OCI-LY7 (cell line): Measurements from ENCODE around the gene CNOT6L. TPM values are rescaled to one million over a fixed set of nuclear protein-coding genes. Genes with fewer than 3 reads are reported as not detected.
A peak's percentile ranks its signal among the peaks of the same experiment; 100 is the strongest.

Experiments
- BruUV-seq: library from RNA; stranded (reverse); fragments of 400-500 nt; replicated peaks from 2 replicates; lab custom pipeline; 2021; lab: Mats Ljungman, UMichigan
- CTCF ChIA-PET: fragments of 300-600 bp; sonication (Branson Sonifier 250); formaldehyde crosslinking; loops from one replicate; lab custom pipeline; 2022; ENCODE audit warnings: antibody characterized with exemption; ENCODE audit not compliant: unreplicated experiment; lab: Charles Lee
- POLR2A ChIA-PET: fragments of 300-600 bp; sonication (Branson Sonifier 250); formaldehyde crosslinking; loops from one replicate; lab custom pipeline; 2022; ENCODE audit warnings: antibody characterized with exemption; lab: Charles Lee
- DNase-seq: peaks from one replicate; pipeline ENCODE4 v3.0.0-alpha.2; 2015; ENCODE audit warnings: low spot score
- H2AFZ ChIP-seq: fragments of 200-600 bp; sonication (generic), shearing (Covaris generic); 2 replicates; pipeline ENCODE4 v1.6.1; 2014; ENCODE audit warnings: mild to moderate bottlenecking, antibody characterized with exemption, low read length, moderate library complexity
- H3K27ac ChIP-seq: fragments of 200-600 bp; sonication (generic); 2 replicates; pipeline ENCODE4 v1.5.1; 2014; ENCODE audit warnings: mixed run types, low read depth, mild to moderate bottlenecking, moderate library complexity, low read length, inconsistent platforms; ENCODE audit not compliant: poor library complexity, severe bottlenecking
- H3K36me3 ChIP-seq: fragments of 200-600 bp; sonication (generic); 2 replicates; pipeline ENCODE4 v1.6.1; 2014; ENCODE audit warnings: mild to moderate bottlenecking, antibody characterized with exemption, low read length, moderate library complexity, mixed read lengths; ENCODE audit not compliant: insufficient read depth
- H3K4me1 ChIP-seq: fragments of 200-600 bp; sonication (generic); 2 replicates; pipeline ENCODE4 v1.5.1; 2014; ENCODE audit warnings: mild to moderate bottlenecking, low read length; ENCODE audit not compliant: insufficient read depth, poor library complexity, severe bottlenecking
- H3K4me2 ChIP-seq: fragments of 200-600 bp; sonication (generic); 2 replicates; pipeline ENCODE4 v1.6.1; 2014; ENCODE audit warnings: mild to moderate bottlenecking, low read length
- H3K4me3 ChIP-seq: fragments of 200-600 bp; sonication (generic); 2 replicates; pipeline ENCODE4 v1.5.1; 2014; ENCODE audit warnings: mild to moderate bottlenecking, low read depth, low read length; ENCODE audit not compliant: poor library complexity, severe bottlenecking
- H3K79me2 ChIP-seq: fragments of 200-600 bp; sonication (generic); 2 replicates; pipeline ENCODE4 v1.6.1; 2016; ENCODE audit warnings: low read depth, mild to moderate bottlenecking, low read length, moderate library complexity, mixed read lengths; ENCODE audit not compliant: insufficient read depth
- H3K9me2 ChIP-seq: fragments of 200-600 bp; sonication (generic); 2 replicates; pipeline ENCODE4 v1.6.1; 2016; ENCODE audit warnings: mild to moderate bottlenecking, low read length, mixed read lengths; ENCODE audit not compliant: insufficient read depth
- H3K9me3 ChIP-seq: fragments of 200-600 bp; sonication (generic); 2 replicates; pipeline ENCODE4 v1.6.1; 2014; ENCODE audit warnings: mild to moderate bottlenecking, mixed run types, low read length, mixed read lengths
- H4K20me1 ChIP-seq: fragments of 200-600 bp; sonication (generic); 2 replicates; pipeline ENCODE4 v1.6.1; 2014; ENCODE audit warnings: mild to moderate bottlenecking, antibody characterized with exemption, low read length, moderate library complexity, mixed read lengths; ENCODE audit not compliant: insufficient read depth
- EZH2phosphoT487 ChIP-seq: fragments of 200-600 bp; sonication (generic); IDR thresholded peaks from 2 replicates; pipeline ENCODE4 v1.6.1; 2018; ENCODE audit warnings: low read depth, borderline replicate concordance, mild to moderate bottlenecking, mixed run types, antibody characterized with exemption, low read length, moderate library complexity, mixed read lengths
- intact Hi-C: fragments of 100-400 bp; cut with micrococcal nuclease; formaldehyde crosslinking; loops from one replicate; pipeline ENCODE4 v1.10.0; 2022; ENCODE audit not compliant: unreplicated experiment
- total RNA-seq, 2 experiments: library from RNA; depleted of rRNA in 1 of 2; stranded (reverse); fragments of >200 nt in 1 of 2; shearing (Covaris generic) in 1 of 2; gene quantifications; 2 replicates each; pipeline ENCODE4 v1.2.3, GENCODE V29; 2014 to 2022
- TF ChIP-seq, protein P1 (sequence below): fragments of 200-600 bp; sonication (generic); conservative IDR thresholded peaks from 2 replicates; pipeline ENCODE4 v1.5.1; 2014; ENCODE audit warnings: mild to moderate bottlenecking, antibody characterized with exemption, low read length, moderate library complexity, mixed read lengths

The CNOT6L gene
- total RNA-seq, 2 experiments from 2014 or later = 21.4 to 112 TPM

DNA sequence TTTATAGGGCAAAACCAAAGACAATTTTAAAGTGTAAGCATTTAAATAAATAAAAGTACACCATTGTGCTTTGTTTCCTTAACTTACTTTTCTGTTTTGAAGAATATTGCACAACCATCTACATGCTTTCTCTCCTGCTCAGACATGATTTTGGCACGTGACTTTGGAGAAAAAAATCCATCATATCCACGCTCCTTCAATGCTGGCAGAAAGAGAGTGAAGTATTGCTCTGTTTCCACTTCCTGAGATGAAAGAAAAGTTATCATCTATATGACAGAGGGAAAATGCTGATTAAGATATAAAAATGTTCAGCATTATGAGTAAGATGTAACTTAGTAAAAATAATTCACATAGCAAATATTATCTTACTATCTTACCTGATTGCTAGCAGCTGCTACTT lies 77.1 kb downstream of the CNOT6L start:
- Histone ChIP-seq H4K20me1 (no peaks in the 10 kb centered on the region), H2AFZ (no peak overlapping the region), H3K36me3 (peaks cover 82% of the 10 kb centered on the region), H3K79me2 (no peaks in the 10 kb centered on the region; the same call in 1 of the 2 replicates), H3K4me2 (no peak overlapping the region), H3K9me3 (no peaks in the 10 kb centered on the region), H3K9me2 (no peaks in the 10 kb centered on the region), H3K4me3 (no peak overlapping the region), H3K27ac (no peak overlapping the region), H3K4me1 (no peaks in the 10 kb centered on the region)
- intact Hi-C loops = no loop called here
- no TSS peak for BruUV-seq
- ChIA-PET CTCF (no interaction called here), POLR2A (interaction anchor here (1.0 to 2.3 kb wide), 3 partner anchors 10 to 45 kb away, joined by 3 to 7 read pairs (median 4); no protein-coding TSS in a partner anchor)
- TF ChIP-seq, protein P1, sequence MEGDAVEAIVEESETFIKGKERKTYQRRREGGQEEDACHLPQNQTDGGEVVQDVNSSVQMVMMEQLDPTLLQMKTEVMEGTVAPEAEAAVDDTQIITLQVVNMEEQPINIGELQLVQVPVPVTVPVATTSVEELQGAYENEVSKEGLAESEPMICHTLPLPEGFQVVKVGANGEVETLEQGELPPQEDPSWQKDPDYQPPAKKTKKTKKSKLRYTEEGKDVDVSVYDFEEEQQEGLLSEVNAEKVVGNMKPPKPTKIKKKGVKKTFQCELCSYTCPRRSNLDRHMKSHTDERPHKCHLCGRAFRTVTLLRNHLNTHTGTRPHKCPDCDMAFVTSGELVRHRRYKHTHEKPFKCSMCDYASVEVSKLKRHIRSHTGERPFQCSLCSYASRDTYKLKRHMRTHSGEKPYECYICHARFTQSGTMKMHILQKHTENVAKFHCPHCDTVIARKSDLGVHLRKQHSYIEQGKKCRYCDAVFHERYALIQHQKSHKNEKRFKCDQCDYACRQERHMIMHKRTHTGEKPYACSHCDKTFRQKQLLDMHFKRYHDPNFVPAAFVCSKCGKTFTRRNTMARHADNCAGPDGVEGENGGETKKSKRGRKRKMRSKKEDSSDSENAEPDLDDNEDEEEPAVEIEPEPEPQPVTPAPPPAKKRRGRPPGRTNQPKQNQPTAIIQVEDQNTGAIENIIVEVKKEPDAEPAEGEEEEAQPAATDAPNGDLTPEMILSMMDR = no peak
- no peak for TF ChIP-seq EZH2phosphoT487
- DNase-seq = no peak

GRCh38 chr4:77740480-77740879 lies 78.7 kb downstream of the CNOT6L start:
- H2AFZ ChIP-seq = no peak overlapping the region
- no peak overlapping the region for H3K4me3 ChIP-seq
- no peaks in the 10 kb centered on the region for H3K79me2 ChIP-seq
- CTCF ChIA-PET = no interaction called here
- no peaks in the 10 kb centered on the region for H4K20me1 ChIP-seq
- intact Hi-C loops = no loop called here
- no peak overlapping the region for H3K27ac ChIP-seq
- no TSS peak for BruUV-seq
- H3K36me3 ChIP-seq = peaks cover 69% of the 10 kb centered on the region
- TF ChIP-seq, protein P1 = no peak
- TF ChIP-seq EZH2phosphoT487 = no peak
- H3K4me2 ChIP-seq = no peak overlapping the region
- DNase-seq = no peak
- H3K9me3 ChIP-seq = no peaks in the 10 kb centered on the region
- H3K4me1 ChIP-seq = no peaks in the 10 kb centered on the region
- H3K9me2 ChIP-seq = no peaks in the 10 kb centered on the region
- POLR2A ChIA-PET = interaction anchor here (0.9 to 2.3 kb wide), 2 partner anchors 12 to 115 kb away, joined by 3 to 7 read pairs; no protein-coding TSS in a partner anchor

DNA sequence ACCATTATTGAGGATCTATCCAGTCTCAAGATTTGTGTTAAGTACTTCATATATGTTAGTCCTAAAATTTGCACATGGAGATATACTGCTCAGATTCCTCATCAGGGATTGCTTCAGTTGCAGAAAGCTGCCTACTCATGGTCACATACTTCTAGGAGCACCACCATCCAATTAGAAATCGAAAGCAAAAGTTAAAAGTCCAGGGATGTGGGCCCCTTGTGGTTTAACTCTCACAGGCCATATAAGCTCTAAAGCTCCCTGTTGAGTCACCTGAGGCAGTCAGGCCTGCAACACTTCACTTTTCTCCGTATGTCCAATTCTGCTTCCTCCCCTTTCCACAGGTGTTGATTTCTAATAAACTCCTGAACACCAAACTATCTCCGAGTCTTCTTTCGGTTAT lies 84.2 kb downstream of the CNOT6L start:
- Histone ChIP-seq H3K36me3 (peaks cover 66% of the 10 kb centered on the region), H3K27ac (no peak overlapping the region), H3K9me3 (no peaks in the 10 kb centered on the region), H3K4me3 (no peak overlapping the region), H3K9me2 (no peaks in the 10 kb centered on the region), H2AFZ (no peak overlapping the region), H4K20me1 (no peaks in the 10 kb centered on the region), H3K4me2 (no peak overlapping the region), H3K4me1 (peaks cover 40% of the 10 kb centered on the region), H3K79me2 (no peaks in the 10 kb centered on the region; the same call in 1 of the 2 replicates)
- BruUV-seq = no TSS peak
- intact Hi-C loops = no loop called here
- no peak for TF ChIP-seq EZH2phosphoT487
- TF ChIP-seq, protein P1 = no peak
- CTCF ChIA-PET = no interaction called here
- peak; percentile 20 for DNase-seq
- POLR2A ChIA-PET = interaction anchor here (0.9 to 1.5 kb wide), 2 partner anchors 11 to 82 kb away, joined by 3 to 4 read pairs; no protein-coding TSS in a partner anchor
